IPS DF 4.7 (cell line): Measurements from ENCODE around the gene SPNS2.

Experiments used
- DNase-seq: peaks from one replicate; pipeline ENCODE4 v3.0.0-alpha.2; 2013; ENCODE audit warnings: low spot score; ENCODE audit errors: extremely low read depth

The SPNS2 gene, protein sequence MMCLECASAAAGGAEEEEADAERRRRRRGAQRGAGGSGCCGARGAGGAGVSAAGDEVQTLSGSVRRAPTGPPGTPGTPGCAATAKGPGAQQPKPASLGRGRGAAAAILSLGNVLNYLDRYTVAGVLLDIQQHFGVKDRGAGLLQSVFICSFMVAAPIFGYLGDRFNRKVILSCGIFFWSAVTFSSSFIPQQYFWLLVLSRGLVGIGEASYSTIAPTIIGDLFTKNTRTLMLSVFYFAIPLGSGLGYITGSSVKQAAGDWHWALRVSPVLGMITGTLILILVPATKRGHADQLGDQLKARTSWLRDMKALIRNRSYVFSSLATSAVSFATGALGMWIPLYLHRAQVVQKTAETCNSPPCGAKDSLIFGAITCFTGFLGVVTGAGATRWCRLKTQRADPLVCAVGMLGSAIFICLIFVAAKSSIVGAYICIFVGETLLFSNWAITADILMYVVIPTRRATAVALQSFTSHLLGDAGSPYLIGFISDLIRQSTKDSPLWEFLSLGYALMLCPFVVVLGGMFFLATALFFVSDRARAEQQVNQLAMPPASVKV

DNA sequence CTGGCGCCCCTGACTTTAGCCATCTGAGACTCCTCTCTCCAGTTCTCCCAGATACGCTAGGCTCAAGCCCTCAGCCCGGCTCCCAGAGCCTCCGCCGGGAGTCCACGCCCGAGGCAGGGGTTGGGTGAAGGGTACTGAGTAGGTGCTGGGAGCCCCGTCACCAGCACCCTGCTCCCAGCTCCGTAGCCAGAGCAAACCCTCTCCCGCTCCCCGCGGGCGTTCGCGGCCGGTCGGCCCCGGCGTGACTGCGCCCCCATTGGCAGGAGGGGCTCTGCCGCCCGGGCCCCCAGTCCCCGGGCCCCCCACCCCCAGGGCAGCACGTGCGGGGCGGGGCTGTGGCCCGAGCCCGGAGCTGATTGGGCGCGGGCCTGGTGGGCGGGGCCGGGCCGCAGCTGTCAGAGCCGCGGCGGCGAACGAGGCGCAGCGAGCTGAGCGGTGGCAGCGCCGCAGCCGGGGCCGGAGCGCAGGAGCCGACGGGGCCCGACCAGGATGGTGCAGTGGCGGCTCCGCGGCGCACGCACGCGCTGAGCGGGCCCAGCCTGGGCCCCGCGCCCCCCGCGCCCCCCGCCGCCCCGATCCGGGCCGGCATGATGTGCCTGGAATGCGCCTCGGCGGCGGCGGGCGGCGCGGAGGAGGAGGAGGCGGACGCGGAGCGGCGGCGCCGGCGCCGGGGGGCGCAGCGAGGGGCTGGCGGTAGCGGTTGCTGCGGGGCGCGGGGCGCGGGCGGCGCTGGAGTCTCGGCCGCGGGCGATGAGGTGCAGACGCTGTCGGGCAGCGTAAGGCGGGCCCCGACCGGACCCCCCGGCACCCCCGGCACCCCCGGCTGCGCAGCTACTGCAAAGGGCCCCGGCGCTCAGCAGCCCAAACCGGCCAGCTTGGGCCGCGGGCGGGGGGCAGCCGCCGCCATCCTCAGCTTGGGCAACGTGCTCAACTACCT, at the start of gene SPNS2:
Gene SPNS2 (plus strand): TSS at position 421 of the 937 bp plus-strand sequence. CDS start 167 bp downstream, at position 588.
- DNase-seq: no peak

DNA sequence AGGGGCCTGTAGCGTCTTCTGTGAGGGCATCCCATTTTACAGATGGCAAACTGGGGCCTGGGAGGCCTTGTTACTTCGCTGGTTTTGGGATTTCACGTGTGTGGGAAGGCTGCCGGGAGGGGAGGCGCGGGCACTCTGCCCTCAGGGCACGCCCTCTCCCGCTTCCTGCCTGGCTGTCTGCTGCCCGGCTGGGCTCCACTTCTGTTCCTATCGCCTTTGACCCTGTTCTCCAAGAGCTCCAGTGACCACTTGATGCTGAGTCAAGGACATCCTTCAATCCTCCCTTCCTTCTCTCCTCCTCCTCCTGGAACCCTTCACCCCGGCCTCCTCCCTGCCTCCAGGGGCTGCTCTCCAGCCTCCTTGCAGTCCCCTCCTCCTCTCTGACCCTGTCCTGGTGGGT, 48.9 kb upstream of the SPNS2 start:
- DNase-seq: no peak

DNA sequence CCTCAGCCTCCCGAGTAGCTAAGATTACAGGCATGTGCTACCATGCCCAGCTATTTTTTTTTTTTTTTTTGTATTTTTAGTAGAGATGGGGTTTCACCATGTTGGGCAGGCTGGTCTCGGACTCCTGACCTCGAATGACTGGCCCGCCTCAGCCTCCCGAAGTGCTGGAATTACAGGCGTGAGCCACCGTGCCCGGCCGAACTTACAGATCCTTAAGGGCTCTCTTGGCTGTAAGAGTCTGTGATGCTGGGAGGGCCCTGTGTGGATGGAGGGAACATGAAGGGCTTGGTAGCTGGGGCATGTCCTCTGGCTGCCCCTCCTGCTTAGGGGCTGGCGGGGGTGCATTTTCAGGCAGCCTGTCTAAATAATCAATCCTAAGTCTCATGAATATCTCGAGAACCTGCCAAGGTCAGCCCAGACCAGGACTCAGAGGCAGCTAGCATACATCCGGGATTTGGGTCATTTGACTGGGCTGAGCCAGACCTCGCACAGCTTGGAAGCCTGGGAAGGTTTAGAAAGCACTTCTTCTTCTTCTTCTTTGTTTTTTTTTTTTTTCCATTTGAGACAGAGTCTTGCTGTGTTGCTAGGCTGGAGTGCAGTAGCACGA, 47.9 kb upstream of the SPNS2 start:
- DNase-seq: no peak

DNA sequence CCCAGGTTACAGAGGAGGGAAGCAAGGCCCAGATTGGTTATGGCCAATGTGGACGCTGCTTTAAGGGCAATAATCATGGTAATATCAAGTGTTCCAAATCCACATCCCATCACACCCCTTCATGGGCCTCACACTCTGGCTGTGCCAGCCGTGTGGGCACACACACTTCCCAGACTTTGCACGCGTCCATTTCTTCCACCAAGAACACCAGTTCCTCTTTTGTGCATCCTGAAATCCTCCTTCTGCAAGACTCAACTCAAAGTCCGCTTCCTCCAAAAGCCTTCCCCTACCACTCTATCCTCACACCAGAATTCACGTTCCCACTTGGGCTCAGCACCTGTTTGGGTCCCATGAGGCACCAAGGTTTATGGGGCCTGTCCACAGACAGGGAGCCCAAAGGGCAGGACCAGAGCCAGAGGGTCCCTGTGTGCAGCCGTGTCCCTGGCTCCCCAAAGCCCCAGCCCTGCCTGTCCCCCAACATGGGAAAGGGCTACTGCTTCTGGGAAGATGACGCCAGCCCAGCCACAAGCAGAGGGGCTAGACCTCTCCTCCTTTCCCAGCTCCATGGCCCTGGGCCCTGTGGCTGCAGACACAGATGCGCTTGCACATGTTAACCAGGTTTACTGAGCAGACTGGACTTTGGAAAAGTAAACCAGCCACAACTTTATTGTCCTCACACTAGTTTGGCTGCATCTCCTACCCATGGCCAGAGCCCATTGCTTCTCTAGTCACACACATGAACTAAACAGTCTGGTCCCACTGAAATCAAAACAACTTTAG, 44.7 kb upstream of the SPNS2 start:
- no peak for DNase-seq

DNA sequence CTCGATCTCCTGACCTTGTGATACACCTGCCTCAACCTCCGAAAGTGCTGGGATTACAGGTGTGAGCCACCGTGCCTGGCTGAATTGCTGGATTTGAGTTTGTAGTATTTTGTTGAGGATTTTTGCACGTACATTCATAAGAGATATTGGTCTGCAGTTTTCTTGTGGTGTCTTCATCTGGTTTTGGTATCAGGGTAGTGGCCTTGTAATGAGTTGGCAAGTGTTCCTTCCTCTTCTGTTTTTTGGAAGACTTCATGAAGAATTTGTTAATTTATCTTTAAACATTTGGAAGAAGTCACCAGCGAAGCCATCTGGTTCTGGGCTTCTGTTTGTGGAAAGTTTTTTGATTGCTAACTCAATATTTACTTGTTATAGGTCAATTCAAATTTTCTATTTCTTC, 38.0 kb upstream of the SPNS2 start:
- DNase-seq: no peak

DNA sequence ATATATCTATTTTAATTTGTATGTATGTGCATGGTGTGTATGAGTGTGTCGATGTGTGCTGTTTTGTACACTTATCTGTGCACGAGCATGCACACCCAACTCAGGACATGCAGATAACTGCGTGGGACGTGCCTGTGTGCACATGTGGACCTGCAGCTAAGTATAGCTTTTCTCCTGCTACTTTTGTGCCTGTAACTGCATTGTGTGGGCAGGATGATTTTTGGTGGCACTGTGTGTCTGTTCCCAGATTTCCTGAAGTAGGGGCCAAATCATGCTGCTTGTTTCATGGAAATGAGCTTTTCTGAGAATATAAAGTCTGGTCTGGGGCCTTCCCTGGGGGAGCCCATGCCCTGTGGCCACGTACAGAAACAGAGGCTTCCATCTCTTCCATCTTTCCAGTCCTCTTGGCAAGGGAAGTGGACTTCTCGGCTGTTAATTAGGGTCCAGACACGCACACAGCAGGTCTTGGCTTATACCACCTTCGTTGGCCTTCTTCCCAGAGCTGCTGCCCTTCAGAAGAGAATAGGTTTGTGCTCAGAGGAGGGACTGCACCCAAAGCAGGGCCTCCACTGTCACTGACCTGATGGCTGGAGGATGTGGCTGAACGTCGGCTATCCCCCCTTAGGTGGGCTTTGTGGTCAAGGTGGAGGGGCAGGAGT, 34.7 kb upstream of the SPNS2 start:
- no peak for DNase-seq

DNA sequence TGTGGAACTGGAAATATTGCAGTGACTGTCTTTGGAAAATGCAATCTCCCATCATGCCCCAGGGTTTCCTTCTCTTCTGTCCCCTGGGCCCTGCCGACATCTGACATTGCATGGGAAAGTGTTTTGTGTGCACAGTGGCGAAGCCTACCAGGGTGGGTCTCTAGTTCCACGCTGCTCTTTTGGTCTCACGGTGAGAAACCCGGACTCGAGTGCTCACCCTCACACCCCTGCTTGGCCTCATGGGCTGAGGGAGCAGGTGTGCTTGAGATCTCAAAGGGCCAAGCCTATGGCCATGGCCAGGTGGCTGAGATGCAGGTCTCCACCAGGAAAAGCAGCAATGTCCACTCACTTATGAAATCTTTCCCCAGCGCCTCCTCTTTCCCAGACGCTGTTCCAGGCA, 32.9 kb upstream of the SPNS2 start:
- no peak for DNase-seq

DNA sequence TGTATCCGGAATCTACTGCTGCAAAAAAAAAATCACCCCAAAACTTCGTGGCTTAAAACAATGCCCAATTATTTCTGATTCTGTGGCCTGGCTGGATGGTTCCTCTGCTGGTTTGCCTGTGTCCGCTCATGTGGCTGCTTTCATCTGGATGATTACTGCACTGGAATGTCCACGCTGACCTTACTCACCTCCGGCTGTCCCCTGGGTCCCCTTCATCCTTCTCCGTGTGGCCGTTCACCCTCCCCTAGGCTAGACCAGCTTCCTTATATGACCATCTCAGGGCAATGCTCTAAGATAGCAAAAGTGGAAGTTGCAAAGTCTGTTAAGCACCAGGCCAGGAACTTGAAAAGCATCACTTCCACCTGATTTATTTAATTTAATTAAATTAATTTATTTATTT, 31.4 kb upstream of the SPNS2 start:
- no peak for DNase-seq

DNA sequence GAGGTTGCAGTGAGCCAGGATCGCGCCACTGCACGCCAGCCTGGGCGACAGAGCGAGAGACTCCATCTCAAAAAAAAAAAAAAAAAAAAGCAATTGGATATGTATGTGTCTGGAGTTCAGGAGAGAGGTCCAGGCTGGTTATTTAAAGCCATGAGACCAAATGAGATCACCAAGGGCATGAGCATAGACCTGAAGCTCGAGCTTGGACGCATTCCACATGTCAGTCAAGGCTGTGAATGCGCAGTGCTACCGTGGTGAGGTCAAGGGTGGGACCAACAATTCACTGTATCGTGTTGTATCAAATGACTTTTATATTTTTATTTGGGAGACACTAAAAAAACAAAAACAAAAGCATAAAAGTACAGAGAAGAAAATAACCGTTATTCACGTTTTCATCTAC, 29.1 kb upstream of the SPNS2 start:
- no peak for DNase-seq

DNA sequence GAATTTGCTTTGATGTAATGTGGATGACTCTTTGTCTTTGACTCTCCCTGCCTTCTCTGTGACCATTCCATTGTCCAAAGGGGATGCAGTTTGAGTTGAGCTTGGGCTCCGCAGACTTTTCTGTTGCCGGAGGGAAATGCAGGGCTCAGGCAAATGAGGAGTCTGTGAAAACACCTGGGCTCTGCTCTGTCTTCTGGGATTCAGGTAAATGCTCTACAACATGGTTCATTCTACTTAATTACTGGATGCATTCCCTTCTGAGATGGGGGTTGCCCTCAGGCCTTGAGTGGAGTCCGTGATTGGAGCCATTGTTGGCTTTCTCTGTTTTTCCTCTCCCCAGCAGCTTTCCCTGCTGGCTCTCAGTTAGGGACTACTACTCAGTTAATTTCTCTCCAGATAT, 26.4 kb upstream of the SPNS2 start:
- DNase-seq: no peak

DNA sequence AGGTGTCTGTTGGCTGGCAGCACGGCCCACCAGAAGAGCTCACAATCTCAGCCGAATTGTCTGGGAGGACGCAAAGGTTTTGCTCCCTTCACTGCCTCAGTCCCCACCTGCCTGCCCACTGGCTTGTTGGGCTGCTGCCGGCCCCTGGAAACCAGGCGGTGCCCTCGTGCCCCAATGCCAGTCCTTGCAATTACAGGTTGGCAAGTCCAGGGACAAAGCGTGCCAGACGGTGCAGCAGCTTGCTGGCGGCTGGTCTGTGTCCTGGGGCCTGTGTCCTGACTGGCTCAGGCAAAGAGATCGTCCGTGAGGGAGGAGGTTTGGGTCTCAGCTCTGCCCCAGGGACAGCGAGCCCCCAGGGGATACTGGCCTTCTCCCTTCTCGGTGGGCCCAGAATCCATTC, 24.6 kb upstream of the SPNS2 start:
- DNase-seq: no peak

DNA sequence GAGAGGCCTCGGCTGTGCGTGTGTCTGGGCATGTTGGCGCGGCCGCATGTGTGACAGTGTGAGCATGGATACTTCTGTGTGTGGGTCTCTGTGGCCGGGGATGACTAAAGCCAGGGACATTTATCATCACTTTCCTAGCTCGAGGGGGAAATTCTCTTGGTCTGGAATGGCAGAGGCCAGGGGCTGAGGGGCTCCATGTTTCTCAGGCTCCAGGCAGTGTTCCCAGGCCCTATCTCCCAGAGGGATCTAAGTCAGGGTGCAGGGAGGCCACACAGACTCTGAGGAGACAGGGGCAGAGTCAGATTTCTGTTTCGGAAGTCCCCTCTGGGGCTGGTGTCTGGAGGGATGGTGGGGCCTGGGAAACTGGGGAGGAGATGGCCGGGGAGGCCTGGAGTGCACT, 23.7 kb upstream of the SPNS2 start:
- no peak for DNase-seq

DNA sequence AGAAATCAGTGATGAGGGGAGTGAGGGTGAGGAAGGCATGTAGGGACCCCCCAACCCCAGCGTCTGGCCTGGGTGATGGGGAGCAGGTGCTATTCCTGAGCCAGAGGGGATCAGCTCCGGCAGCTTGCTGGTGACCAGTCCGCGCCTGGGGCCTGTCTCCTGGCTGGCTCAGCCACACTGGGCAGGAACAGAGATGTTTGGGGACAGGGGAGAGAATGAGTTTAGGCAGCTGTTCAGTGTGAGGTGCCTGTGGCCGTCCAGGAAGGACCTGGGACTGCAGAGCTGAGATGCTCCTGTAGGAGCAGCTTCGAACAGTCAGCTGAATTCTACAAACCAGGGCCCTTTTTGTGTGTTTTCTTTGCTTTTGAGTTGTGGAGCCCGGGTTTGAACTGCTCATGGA, 23.2 kb upstream of the SPNS2 start:
- no peak for DNase-seq

DNA sequence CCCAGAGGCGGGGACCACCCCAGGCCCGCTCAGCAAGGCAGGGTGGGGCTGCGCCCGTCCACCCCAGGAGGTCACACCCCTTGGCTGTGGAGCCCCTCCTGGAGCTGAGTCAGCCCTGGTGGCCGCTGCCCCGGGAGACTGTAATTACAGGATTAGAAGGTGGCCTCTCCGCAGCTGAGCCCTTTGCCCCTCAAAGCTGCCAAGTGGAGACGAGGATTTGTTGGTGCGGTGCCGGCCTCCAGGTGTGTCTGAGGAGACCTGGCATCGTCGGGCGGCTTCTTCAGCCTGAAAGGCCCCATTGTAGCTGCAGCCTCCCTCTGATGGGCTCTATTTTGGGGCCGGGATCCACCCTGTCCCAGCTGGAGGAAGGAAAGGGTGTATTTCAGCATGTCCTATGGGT, 22.7 kb upstream of the SPNS2 start:
- DNase-seq: no peak

DNA sequence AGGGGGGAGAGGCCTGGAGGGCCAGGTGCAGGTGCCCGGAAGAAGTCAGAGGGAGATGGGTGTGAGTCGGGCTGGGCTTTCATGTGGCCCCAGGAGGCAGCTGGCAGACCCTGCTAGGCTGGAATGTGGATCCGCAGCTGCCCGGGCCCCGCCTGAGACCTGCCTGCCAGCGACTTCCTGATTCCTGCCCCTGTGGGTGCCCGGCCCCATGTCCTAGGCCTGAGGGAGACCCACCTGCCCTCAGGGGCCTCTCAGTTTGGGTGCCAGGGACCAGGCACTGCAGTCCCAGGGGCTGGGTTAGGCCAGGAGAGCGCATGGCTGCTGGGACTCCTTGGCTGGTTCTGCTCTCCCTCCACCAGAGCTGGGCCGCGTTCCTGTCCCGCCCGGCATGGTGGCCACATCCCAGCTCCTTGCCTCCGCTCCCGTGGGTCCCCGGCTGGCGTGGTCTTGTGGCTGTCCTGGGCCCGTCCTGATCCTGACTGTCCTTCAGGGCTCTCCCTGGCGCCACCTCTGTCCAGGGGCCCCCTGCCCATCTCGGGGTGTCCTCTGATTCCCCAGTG, 22.1 kb upstream of the SPNS2 start:
- DNase-seq: no peak

DNA sequence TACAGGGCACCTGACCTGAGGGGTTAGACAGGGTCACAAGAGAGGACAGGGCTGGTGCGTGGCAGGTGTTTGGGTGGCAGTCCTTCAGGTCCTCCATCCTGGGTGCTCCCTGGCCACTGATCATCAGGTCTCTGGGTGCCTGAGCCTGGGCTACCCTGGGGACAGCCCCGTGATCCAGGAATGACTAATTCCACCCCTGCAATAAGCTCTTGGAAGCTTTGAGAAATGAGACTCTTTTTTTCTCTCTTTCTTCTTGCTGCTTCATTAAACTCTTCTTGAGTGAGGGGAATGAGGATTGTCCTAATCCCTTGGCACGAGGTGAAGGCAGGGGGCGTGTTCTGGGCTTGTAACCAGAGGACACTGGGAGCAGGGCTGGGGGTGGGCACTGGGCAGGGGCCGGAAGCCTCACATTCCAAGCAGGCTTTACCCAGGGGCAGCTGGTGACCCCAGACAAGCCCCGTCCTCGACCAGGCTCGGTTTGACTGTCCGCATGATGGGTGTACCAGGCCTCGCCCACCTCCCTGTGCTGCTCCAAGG, 21.4 kb upstream of the SPNS2 start:
- no peak for DNase-seq

DNA sequence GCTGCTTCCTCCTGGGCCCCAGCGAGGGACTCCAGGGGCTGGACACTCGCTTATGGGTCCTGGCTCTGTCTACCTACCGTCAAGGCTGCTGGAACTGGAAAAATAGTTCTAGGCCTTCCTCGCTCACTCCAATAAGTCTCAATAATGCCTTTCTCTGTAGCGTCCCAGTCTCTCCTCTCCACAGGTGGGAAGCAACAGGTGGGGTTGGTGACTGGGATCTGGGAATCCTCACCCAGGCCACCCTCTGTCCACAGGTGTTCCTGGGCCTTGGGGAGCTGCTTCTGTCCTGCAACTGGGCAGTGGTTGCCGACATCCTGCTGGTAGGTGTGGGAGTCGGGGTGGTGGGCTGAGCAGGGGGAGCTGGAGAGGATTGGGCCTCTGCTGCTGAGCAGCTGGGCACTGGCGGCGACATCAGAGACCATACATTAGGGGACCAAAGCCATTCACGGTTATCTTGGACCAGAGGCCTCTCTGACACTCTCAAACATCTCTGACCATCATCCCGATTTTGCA, 20.3 kb upstream of the SPNS2 start:
- no peak for DNase-seq

DNA sequence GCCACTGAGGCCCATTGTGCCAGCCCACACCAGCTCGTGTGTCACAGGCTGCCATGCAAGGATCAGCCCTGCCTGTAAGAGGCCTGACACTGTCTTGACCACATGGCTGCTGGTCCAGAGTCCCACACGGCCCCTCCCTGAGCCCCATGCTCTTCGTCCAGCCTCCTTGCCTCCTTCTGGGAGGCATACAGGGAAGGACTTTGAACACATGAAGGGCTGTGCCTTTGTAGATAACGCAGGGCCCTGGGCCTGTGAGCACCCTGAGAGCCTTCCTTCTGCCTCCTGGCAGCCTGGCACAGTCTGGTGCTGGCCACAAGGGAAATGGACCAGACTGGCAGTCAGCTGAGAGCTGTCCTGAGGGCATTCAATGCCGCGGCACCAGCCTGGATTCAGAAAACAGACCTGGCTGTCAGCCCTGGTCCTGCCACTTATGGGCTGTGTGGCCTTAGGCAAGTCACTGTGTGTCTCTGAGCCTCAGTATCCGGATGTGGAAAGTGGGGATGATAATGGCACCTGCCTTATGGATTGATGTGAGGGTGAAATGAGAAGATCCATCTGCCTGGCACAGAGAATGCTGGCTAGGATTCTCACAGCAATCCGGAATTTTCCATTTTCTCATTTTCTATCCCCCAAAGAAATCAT, 19.2 kb upstream of the SPNS2 start:
- no peak for DNase-seq
